Erythroblast (primary cell): ENCODE results near the gene C22orf39.
"Not testable (repeated sequence)": the region's sequence is repeated elsewhere in the genome, so short reads cannot be mapped to it uniquely, and the experiment has no call there.

Source experiments
- DNase-seq, 2 experiments: peaks; one replicate each; lab custom pipeline; 2025; lab: John Stamatoyannopoulos, UW
- GATA1 ChIP-seq: IDR thresholded peaks from 2 replicates; pipeline ENCODE4 v1.6.1; 2011; ENCODE audit warnings: low read depth, mild to moderate bottlenecking, control low read depth, low read length, moderate library complexity
- POLR2A ChIP-seq: IDR thresholded peaks from 2 replicates; pipeline ENCODE4 v1.6.1; 2011; ENCODE audit warnings: mild to moderate bottlenecking, low read length

The C22orf39 gene

DNA sequence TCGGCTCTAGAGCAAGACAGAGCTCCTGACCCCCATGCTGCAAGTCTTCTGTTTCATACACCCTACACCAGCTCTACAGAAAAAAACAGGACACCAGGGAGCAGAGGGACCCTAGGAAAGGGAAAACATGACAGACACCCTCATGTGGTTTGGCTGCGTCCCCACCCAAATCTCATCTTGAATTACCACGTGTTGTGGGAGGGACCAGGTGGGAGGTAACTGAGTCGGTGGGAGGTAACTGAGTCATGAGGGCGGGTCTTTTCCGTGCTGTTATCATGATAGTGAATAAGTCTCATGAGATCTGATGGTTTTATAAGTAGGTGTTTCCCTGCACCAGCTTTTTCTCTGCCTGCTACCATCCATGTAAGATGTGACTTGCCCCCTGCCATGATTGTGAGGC is 6.6 kb upstream of the C22orf39 start:
- no peak for DNase-seq
- no peak for TF ChIP-seq GATA1
- no peak for TF ChIP-seq POLR2A

DNA sequence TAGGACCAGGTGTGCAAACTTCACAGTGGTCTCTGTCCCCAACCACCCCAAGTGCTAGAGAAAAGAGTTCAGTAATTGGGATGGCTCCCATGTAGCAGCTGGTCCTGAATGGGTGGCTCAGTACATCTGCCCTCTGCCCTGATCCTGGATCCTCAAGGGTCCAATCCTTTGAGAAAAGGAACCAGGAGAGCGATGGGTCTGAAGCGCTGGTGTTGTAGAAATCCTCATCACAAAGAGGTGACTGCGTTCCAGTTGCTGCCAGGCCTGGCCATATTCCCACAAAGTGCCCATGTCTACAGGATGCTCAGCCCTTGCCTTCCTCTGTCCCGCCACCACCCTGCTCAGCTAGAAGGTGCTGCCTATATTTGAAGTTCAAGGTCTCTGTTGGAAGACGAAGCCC is 6.2 kb upstream of the C22orf39 start:
- TF ChIP-seq POLR2A (no peak), GATA1 (no peak)

GRCh38 chr22:19451570-19451969 is 4.1 kb upstream of the C22orf39 start:
- no peak for TF ChIP-seq POLR2A
- no peak for TF ChIP-seq GATA1
- no peak for DNase-seq

More for the DNA sequence above, 6.2 kb upstream of the C22orf39 start:
- DNase-seq = no peak

DNA sequence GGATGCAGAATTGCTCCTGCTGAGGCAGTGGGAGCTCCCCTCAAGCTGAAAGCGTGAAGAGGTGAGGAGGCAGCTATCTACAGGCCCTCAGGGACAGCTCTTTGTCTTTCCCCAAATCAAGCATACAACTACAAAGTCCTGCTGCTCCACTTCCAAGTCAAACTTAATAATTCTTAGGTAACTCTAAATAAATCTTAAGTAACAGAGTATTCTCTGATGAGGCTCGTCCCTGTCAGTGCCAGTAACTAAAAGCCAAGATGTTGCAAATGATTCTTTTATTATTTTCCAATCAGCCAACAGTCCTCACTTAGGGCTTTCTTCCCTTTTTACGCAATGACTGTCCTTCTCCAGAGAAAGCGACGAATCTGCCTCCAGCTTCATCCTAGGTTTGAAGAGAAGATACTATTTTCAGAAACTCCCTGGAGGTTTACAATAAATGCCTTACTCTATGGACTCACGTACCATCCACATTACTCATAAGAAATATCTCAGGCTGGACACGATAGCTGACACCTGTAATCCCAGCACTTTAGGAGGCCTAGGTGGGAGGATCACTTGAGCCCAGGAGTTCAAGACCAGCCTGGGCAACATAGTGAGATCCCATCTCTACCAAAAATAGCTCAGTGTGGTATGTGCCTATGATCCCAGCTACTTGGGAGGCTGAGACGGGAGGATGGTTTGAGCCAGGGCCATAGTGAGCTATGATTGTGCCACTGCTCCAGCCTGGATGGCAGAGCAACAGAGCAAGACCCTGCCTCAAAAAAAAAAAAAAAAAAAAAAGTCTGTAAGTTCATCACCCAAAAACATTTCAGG is 3.1 kb upstream of the C22orf39 start:
- TF ChIP-seq POLR2A (no peak), GATA1 (no peak)
- no peak for DNase-seq

DNA sequence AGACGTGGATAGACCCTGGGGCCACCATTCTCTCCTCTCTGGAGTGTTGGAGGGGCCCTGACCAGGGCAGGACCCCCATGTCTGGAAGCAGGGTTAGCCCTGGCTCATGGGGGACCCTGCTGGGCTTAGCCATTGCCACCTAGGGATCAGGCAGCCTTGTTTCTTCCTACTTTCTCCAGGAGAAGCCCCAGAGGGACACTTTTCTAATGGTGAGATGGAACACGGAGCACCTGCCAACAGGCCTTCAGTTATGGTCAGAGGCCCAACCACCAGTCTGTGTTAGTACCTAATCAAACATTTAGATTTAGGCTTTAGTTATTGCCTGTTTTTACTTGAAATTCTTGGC is 1.9 kb upstream of the C22orf39 start:
- no peak for TF ChIP-seq POLR2A
- no peak for TF ChIP-seq GATA1
- no peak for DNase-seq

- DNase-seq = no peak
- TF ChIP-seq GATA1 (no peak), POLR2A (no peak)
Observed at GRCh38 chr22:19448739-19449421, 1.4 kb upstream of the C22orf39 start.

DNA sequence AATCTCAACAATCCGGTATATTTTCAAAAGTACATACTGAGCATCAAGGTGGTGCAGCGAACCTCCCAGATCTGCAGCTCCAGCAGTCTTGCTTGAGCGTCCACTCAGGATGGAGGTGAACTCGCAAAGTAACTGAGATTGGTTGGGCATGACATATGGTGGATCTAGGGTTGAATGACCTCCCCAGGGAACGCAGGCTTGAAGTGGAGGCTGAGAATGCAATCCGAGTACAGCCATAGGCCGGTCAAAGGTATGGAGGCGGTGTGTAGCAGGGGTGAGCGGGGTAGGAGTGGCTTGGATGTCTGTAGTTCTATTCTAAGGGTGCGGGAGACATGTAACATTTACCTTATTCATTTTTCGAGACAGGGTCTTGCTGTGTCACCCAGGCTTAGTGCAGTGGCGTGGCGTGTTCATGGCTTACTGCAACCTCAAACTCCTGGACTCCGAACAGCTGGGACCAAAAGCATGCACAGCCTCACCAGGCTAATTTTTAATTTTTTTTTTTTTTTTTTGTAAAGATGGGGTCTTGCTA is 631 bp upstream of the C22orf39 start:
- no peak for TF ChIP-seq POLR2A
- TF ChIP-seq GATA1 = no peak
- DNase-seq = no peak

GRCh38 chr22:19446603-19447329 is 745 bp downstream of the C22orf39 start:
- TF ChIP-seq GATA1 (no peak), POLR2A (no peak)
- peak in 1 of 2 experiments; percentile 59 for DNase-seq

- not testable (repeated sequence) for DNase-seq
Observed at GRCh38 chr22:19445279-19445982, 2.1 kb downstream of the C22orf39 start.

DNA sequence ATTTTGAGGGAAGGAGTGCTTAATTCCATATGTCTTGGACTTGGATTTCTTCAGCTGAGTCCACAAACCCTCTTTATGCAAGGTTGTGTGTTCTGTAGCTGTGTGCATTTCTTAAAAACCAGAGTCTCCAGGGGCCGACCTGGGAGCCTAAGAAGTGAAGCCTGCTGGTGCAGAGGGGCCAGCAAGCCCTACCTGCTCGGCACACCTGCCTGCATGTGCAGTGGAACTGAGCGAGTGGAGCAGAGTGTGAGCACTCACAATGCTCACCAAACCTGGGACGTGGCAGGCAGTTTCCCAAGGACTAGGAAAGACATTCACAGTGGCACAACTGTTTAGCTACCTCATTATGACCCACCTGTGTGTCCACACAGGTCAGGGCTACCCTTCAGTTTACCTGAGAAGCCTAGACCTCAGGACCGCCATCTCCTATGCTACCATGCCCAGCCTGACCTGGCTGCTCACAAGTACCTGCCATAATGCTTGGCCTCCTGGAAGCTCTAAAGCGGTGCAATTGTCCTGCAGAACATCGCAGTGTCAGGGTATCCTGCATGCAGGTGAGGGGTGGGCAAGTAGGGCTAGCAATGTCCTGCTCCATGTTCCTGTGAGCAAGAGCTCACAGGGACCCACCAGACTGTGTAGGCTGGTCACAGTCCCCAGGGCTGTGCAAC is 3.8 kb downstream of the C22orf39 start:
- DNase-seq = no peak
- TF ChIP-seq POLR2A (no peak), GATA1 (no peak)

DNA sequence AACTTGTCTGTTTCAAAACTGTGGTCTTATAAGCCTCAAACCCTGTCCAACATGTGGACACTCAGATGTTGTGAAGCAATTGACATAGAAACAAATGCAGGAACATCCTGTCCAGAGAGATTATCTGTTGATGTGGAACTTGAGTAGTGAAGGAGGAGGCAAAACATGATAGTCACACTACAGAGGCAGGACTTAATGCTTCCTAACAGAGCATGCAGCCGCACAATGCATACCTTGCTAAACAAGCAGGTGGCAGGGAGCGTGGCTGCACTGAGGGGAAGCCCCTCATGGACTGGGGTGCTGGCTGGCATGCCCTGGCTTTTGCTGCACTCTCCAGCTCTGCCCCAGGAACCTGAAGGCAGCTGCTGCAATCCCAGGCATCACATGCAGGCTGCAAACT is 5.3 kb downstream of the C22orf39 start:
- no peak for DNase-seq
- TF ChIP-seq POLR2A (no peak), GATA1 (no peak)

GRCh38 chr22:19440411-19441195 is 6.9 kb downstream of the C22orf39 start:
- TF ChIP-seq GATA1 (no peak), POLR2A (no peak)
- DNase-seq = no peak
